ENCODE measurements around the gene TEX2.

The TEX2 gene

DNA sequence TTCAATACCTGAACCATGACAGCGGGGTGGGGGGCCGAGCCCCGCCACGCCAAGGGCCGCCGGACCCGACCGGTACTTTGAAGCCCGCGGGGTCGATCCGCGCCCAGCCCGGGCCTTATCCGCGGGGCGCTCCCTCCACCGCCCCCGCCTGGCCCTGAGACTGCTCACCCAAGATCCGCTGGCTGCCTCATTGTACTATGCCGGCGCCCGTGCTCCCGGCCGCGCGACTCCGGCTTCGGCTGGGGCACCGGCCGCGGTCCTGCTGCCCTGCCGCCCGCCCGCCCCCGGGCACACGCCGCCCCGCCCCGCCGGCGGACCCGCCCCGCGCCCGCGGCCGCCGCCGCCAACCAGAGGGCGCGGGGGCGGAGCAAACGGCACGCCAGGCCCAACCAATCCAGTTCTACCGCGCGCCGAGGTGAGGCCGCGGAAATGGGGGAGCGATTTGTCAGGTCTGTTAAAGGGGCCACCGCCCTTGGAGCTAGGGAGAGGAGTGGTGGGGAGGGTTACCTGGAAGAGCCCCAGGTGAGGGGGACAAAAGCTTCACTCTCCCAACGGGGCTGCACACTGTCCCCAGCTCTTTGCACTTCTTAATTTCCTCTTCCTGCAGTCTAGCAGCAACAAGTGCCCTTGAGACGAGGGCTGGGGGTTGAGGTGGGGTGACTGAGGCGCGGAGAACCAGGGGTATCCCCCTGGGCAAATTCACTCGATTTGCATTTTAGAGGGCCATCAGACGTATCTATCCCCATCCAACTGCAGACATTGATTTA is at the start of gene TEX2:
TSS of gene TEX2 (minus strand) at position 261 of the 767 bp plus-strand sequence. CDS start 49,043 bp downstream, outside the sequence.
- TF ChIP-seq, protein P1, sequence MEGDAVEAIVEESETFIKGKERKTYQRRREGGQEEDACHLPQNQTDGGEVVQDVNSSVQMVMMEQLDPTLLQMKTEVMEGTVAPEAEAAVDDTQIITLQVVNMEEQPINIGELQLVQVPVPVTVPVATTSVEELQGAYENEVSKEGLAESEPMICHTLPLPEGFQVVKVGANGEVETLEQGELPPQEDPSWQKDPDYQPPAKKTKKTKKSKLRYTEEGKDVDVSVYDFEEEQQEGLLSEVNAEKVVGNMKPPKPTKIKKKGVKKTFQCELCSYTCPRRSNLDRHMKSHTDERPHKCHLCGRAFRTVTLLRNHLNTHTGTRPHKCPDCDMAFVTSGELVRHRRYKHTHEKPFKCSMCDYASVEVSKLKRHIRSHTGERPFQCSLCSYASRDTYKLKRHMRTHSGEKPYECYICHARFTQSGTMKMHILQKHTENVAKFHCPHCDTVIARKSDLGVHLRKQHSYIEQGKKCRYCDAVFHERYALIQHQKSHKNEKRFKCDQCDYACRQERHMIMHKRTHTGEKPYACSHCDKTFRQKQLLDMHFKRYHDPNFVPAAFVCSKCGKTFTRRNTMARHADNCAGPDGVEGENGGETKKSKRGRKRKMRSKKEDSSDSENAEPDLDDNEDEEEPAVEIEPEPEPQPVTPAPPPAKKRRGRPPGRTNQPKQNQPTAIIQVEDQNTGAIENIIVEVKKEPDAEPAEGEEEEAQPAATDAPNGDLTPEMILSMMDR (IDR thresholded peaks at IDR 0.05; ENCODE audit: control insufficient read depth, extremely low read depth, insufficient read depth) = no peak

GRCh38 chr17:64309710-64310109 is 46.6 kb upstream of the TEX2 start:
- DNase-seq (ENCODE audit: low read depth) = no peak
- H3K4me3 ChIP-seq (ENCODE audit: low read depth, low read length) = no peak overlapping the region
- TF ChIP-seq, protein P1 (IDR thresholded peaks at IDR 0.05; ENCODE audit: control insufficient read depth, extremely low read depth, insufficient read depth) = no peak

More for the DNA sequence above, at the start of gene TEX2:
- DNase-seq (ENCODE audit: low read depth) = peak; percentile 61
- H3K4me3 ChIP-seq (ENCODE audit: low read depth, low read length) = peak within 1 kb of the TSS; percentile 83

DNA sequence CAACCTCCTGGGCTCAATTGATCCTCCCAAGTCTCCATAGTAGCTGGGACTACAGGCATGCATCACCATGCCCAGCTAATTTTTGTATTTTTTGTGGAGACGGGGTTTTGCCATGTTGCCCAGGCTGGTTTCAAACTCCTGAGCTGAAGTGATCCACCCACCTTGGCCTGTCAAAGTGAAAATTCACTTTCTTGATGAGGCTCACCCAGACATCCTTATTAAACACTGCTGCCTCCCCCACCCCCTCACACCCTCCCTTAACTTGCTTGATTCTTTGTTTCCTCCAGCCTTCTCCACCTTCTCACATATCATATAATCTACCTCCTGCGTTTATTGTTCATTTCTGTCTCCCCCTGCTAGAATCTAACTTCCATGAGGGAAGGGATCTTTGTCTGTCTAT is 46.0 kb upstream of the TEX2 start:
- TF ChIP-seq, protein P1 (IDR thresholded peaks at IDR 0.05; ENCODE audit: control insufficient read depth, extremely low read depth, insufficient read depth) = no peak
- H3K4me3 ChIP-seq (ENCODE audit: low read depth, low read length) = no peak overlapping the region
- no peak for DNase-seq (ENCODE audit: low read depth)

DNA sequence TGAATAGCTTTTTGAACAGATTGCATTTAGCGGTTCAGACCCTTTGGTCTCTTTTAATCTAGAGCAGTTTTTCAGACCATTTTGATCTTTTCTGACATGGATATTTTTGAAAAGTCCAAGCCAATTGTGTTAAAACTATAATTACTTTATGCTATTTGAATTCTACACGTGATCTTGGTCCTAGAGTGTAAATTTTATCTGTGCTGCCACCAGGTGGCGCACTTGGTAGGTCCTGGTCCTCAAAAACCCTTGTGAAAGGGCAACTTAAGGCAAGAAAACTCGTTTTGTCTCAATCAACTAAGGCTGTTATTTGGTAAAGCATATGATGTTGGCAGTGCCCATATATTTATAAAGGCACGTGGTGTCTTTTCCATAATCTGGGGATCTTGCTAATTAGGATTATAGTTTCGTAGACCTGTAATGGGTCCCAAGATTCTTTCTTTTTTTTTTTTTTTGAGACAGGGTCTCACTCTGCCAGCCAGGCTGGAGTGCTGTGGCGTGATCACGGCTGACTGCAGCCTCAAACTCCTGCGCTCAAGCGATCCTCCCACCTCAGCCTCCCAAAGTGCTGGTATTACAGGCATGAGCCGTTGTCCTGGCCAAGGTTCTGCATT is 43.9 kb upstream of the TEX2 start:
- TF ChIP-seq, protein P1 (IDR thresholded peaks at IDR 0.05; ENCODE audit: control insufficient read depth, extremely low read depth, insufficient read depth) = peak; percentile 78
- DNase-seq (ENCODE audit: low read depth) = no peak
- no peak overlapping the region for H3K4me3 ChIP-seq (ENCODE audit: low read depth, low read length)

GRCh38 chr17:64304551-64304950 is 41.5 kb upstream of the TEX2 start:
- TF ChIP-seq, protein P1 (IDR thresholded peaks at IDR 0.05; ENCODE audit: control insufficient read depth, extremely low read depth, insufficient read depth) = no peak
- H3K4me3 ChIP-seq (ENCODE audit: low read depth, low read length) = no peak overlapping the region
- DNase-seq (ENCODE audit: low read depth) = no peak

DNA sequence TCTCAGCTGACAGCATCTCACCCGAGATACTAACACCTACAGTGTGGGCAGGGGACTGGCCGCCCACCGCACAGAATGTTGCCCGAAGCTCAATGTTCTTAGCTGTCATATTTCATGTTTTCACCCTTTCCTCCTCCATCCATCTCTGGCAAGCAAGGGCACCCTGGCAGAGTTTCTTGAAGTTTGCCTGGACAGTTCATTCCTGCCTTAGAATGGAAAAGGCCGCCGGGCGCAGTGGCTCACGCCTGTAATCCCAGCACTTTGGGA is 37.6 kb upstream of the TEX2 start:
- no peak for DNase-seq (ENCODE audit: low read depth)
- TF ChIP-seq, protein P1 (IDR thresholded peaks at IDR 0.05; ENCODE audit: control insufficient read depth, extremely low read depth, insufficient read depth) = no peak
- no peak overlapping the region for H3K4me3 ChIP-seq (ENCODE audit: low read depth, low read length)

All from LNCaP clone FGC (cell line).